SKM-1 (cell line): Measurements from ENCODE around the gene MRPS18B.
"Not testable (repeated sequence)": the region's sequence is repeated elsewhere in the genome, so short reads cannot be mapped to it uniquely, and the experiment has no call there.

Experiments
- DNase-seq: peaks from one replicate; lab custom pipeline; 2025; ENCODE audit not compliant: unreplicated experiment; lab: John Stamatoyannopoulos, UW

MRPS18B gene

GRCh38 chr6:30617565-30618269, at the start of gene MRPS18B:
MRPS18B (plus strand) TSS chr6:30617840; CDS start chr6:30617866, 26 bp downstream.
- DNase-seq, result peak; percentile 96

DNA sequence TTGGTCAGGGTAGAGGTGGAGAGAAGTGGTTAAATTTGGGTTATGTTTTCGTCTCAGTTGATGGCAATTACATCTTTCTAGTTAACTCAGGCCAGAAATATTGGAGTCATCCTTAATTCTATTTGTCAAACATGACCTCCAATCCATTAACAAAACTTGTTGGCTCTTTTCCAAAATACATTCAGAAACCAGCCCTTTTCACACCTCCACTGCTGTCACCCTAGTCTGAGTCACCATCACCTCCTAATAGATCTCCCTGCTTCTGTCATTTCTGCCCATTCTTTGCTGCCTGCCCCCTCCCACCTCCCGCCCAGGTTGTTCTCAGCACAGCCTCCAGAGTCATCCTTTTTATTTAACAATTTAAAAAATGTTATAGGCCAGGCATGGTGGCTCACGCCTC, 49.4 kb upstream of the MRPS18B start:
- DNase-seq, result no peak

DNA sequence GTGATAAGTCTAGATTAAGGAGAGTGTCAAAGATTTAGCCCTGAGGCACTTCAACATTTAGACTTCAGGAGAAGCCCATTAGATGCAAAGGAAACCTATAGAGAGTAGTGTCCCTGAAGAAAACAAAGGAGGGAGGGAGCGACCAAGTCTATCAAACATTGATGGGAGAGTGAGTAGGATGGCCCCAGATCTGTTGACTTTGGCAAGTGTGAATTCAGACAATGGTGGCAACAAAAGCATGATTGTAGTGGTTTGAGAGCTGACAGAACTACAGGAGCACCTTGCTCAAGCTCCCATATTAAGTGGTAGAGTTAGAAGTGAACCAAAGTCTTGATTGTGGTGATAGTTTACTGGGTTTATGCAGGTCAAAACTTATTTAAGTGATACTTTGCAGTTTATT, 47.4 kb upstream of the MRPS18B start:
- no peak for DNase-seq

DNA sequence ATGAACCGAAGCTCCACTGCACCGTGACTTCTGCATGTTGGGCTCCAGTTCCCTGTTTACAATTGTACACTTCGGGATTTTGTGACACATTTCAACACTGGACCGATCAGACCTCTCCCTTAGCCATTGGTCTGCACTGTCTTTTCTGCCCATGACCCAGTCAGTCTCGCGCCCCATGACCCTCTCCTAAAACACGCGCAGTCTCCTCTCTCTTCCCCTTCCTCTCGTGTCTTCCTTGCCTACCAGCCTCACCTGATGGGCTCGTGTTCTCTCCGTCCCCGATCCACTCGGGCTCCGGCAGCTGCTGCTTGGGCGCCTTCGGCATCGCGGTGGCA, 46.9 kb upstream of the MRPS18B start:
- no peak for DNase-seq

GRCh38 chr6:30571075-30571761, 46.4 kb upstream of the MRPS18B start, which contains the start of gene ABCF1:
ABCF1 (plus strand) TSS chr6:30571442; CDS start chr6:30571488, 46 bp downstream.
- peak; percentile 88 for DNase-seq

- DNase-seq, result no peak
These were observed 45.9 kb upstream of the MRPS18B start for GRCh38 chr6:30571762-30572082.

GRCh38 chr6:30572148-30572547, 45.5 kb upstream of the MRPS18B start:
- DNase-seq, result no peak

DNA sequence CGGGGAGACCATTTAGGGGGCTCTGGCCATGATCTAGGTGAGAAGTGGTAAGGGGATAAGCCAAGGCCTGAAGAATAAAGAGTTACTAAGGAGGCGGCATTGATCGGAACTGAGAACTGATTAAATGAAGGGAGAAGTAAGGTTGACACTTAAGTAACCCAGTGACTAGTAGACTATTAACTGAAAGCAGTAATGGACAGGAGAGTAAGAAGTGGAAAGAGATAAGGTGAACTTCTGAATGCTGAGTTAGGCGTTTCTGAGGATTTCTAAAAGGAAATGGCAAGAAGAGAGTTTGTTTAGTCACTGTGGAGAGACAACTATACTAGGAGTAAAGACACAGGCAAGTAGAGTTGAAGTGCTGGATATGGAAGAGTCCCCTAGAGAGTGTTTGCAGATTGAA, 44.5 kb upstream of the MRPS18B start:
- no peak for DNase-seq

DNA sequence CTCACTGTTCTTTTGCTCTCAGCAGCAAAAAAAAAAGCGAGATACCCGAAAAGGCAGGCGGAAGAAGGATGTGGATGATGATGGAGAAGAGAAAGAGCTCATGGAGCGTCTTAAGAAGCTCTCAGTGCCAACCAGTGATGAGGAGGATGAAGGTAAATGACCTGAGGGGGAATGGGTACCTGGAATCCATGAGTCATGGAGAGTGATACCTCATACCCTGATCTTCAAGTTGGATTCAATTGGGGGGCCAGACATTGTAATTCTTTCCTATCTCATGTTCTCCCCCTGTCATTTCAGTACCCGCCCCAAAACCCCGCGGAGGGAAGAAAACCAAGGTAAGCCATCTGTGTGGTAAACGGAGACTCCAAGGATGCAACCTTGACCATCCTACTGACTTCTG, 39.6 kb upstream of the MRPS18B start:
- no peak for DNase-seq

- no peak for DNase-seq
These were observed 33.7 kb upstream of the MRPS18B start for GRCh38 chr6:30583921-30584320.

- no peak for DNase-seq
These were observed 27.8 kb upstream of the MRPS18B start for GRCh38 chr6:30589754-30590358.

DNA sequence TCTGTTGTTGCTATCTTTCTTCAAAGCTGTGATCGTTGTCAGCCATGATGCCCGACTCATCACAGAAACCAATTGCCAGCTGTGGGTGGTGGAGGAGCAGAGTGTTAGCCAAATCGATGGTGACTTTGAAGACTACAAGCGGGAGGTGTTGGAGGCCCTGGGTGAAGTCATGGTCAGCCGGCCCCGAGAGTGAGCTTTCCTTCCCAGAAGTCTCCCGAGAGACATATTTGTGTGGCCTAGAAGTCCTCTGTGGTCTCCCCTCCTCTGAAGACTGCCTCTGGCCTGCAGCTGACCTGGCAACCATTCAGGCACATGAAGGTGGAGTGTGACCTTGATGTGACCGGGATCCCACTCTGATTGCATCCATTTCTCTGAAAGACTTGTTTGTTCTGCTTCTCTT, 27.1 kb upstream of the MRPS18B start:
- no peak for DNase-seq

GRCh38 chr6:30591008-30591407, 26.6 kb upstream of the MRPS18B start:
- no peak for DNase-seq

DNA sequence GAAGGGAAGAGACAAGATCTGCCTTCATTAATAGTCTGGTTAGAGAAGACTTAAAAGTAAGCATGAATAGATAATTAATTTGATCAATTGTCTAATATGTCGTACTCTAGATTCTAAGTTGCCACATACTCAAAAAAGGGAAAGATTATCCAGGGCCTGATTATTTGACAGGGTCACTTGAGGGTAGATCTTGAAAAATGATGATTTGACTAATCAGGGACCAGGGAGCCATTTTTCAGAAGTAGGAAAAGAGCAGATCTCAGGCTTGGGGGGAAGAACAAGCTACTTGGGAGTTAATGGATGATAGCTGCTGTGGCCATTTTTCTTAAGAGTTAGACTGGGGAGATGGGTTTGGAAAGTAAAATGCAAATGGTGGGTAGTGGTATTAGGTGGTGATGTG, 25.4 kb upstream of the MRPS18B start:
- no peak for DNase-seq

GRCh38 chr6:30597315-30598144, 20.1 kb upstream of the MRPS18B start:
- DNase-seq, result not testable (repeated sequence)

GRCh38 chr6:30598912-30599624, 18.6 kb upstream of the MRPS18B start:
- no peak for DNase-seq

DNA sequence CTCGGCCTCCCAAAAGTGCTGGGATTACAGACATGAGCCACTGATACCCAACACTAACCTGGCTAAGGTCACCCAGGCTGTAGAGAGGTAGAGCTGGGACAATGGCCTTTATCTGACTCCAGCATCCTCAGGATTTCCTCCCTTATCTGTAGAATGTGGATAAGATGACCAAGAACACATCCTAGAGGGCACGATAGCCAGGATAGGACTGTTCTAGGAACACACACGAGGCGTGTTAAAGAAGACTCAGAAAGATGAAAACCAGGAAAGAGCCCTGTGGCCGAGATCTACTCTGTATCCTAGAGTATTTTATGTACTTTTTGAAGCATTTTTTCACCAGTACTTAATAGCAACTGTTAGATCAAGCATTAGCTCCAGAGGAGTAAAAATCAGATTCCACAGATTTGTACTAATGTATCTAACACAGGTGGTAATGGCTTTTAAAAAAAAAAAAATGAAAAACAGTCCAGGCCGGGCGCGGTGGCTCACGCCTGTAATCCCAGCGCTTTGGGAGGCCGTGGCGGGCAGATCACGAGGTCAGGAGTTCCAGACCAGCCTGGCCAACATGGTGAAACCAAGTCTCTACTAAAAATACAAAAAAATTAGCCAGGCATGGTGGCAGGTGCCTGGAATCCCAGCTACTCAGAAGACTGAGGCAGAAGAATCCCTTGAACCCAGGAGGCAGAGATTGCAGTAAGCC, 17.9 kb upstream of the MRPS18B start:
- DNase-seq, result no peak

- DNase-seq, result no peak
These were observed 17.1 kb upstream of the MRPS18B start for GRCh38 chr6:30600451-30600961.

GRCh38 chr6:30601436-30601814, 16.2 kb upstream of the MRPS18B start:
- DNase-seq, result no peak
